ENCODE measurements around the gene CCDC87.

GRCh38 chr11:66561178-66561974 lies 31.5 kb downstream of the CCDC87 start:
- TF ChIP-seq CTCF (IDR thresholded peaks at IDR 0.05; ENCODE audit: poor library complexity), result no peak
- no peak for TF ChIP-seq EZH2phosphoT487 (IDR thresholded peaks at IDR 0.05; ENCODE audit: low read depth, severe bottlenecking, unreplicated experiment)
- no peak for TF ChIP-seq EZH2 (IDR thresholded peaks at IDR 0.05; ENCODE audit: borderline replicate concordance)

Data from hepatocyte (in vitro differentiated cells).